Type B pancreatic cell (in vitro differentiated cells): ENCODE measurements around the gene KNTC1. TPM values are rescaled to one million over a fixed set of nuclear protein-coding genes. Genes with fewer than 3 reads are reported as not detected.

ENCODE experiments used
- DNase-seq: peaks from one replicate; pipeline ENCODE4 v3.0.0; 2021; ENCODE audit warnings: mixed read lengths; ENCODE audit not compliant: unreplicated experiment; ENCODE audit errors: extremely low spot score
- H3K27ac Mint-ChIP-seq: 2 replicates; pipeline ENCODE4 v1.8.0; 2021; ENCODE audit warnings: mild to moderate bottlenecking, mixed read lengths
- H3K27me3 Mint-ChIP-seq: 2 replicates; pipeline ENCODE4 v1.8.0; 2021; ENCODE audit warnings: mixed read lengths
- H3K36me3 Mint-ChIP-seq: 2 replicates; pipeline ENCODE4 v1.8.0; 2021; ENCODE audit warnings: mixed read lengths
- H3K4me1 Mint-ChIP-seq: one replicate; pipeline ENCODE4 v1.8.0; 2021; ENCODE audit warnings: mixed read lengths; ENCODE audit not compliant: unreplicated experiment
- H3K4me3 Mint-ChIP-seq: 2 replicates; pipeline ENCODE4 v1.8.0; 2021; ENCODE audit warnings: mild to moderate bottlenecking, mixed read lengths
- H3K9me3 Mint-ChIP-seq: 2 replicates; pipeline ENCODE4 v1.8.0; 2021; ENCODE audit warnings: mixed read lengths
- CTCF ChIP-seq: fragments of 200-600 bp; sonication (generic); conservative IDR thresholded peaks from 2 replicates; pipeline ENCODE4 v1.5.0; 2021; ENCODE audit warnings: antibody characterized with exemption, mild to moderate bottlenecking
- total RNA-seq: library from RNA; stranded (reverse); gene quantifications from 2 replicates; pipeline ENCODE4 v1.2.1, GENCODE V29; 2021; ENCODE audit warnings: low replicate concordance

Gene KNTC1
- total RNA-seq, 1 donor from 2014 or later, result 74.8 TPM

- Mint-ChIP-seq H3K36me3 (peaks cover 9% of the 10 kb centered on the region), H3K27ac (no peak overlapping the region), H3K4me1 (no peaks in the 10 kb centered on the region), H3K9me3 (no peaks in the 10 kb centered on the region), H3K27me3 (no peaks in the 10 kb centered on the region), H3K4me3 (no peak overlapping the region)
- DNase-seq, result no peak
- TF ChIP-seq CTCF, result no peak
Observed at GRCh38 chr12:122596838-122597237, 69.8 kb downstream of the KNTC1 start.

- Mint-ChIP-seq H3K9me3 (no peaks in the 10 kb centered on the region), H3K27ac (no peak overlapping the region), H3K36me3 (peaks cover 9% of the 10 kb centered on the region), H3K4me3 (no peak overlapping the region), H3K27me3 (no peaks in the 10 kb centered on the region), H3K4me1 (no peaks in the 10 kb centered on the region)
- no peak for TF ChIP-seq CTCF
- DNase-seq, result no peak
Observed at GRCh38 chr12:122602456-122602855, 75.4 kb downstream of the KNTC1 start.

- no peak overlapping the region for H3K27ac Mint-ChIP-seq
- H3K4me1 Mint-ChIP-seq, result no peaks in the 10 kb centered on the region
- no peaks in the 10 kb centered on the region for H3K27me3 Mint-ChIP-seq
- no peak for TF ChIP-seq CTCF
- peaks cover 9% of the 10 kb centered on the region for H3K36me3 Mint-ChIP-seq
- no peak for DNase-seq
- no peak overlapping the region for H3K4me3 Mint-ChIP-seq
- no peaks in the 10 kb centered on the region for H3K9me3 Mint-ChIP-seq
Observed at GRCh38 chr12:122604993-122605392, 77.9 kb downstream of the KNTC1 start.

GRCh38 chr12:122609732-122610131 lies 82.7 kb downstream of the KNTC1 start:
- no peak for DNase-seq
- no peak for TF ChIP-seq CTCF
- Mint-ChIP-seq H3K27me3 (no peaks in the 10 kb centered on the region), H3K9me3 (no peaks in the 10 kb centered on the region), H3K4me1 (no peaks in the 10 kb centered on the region), H3K4me3 (no peak overlapping the region), H3K36me3 (peaks cover 6% of the 10 kb centered on the region), H3K27ac (no peak overlapping the region)

GRCh38 chr12:122610207-122610606 lies 83.2 kb downstream of the KNTC1 start:
- H3K4me3 Mint-ChIP-seq, result no peak overlapping the region
- no peaks in the 10 kb centered on the region for H3K27me3 Mint-ChIP-seq
- peaks cover 5% of the 10 kb centered on the region for H3K36me3 Mint-ChIP-seq
- H3K27ac Mint-ChIP-seq, result no peak overlapping the region
- no peaks in the 10 kb centered on the region for H3K4me1 Mint-ChIP-seq
- TF ChIP-seq CTCF, result no peak
- H3K9me3 Mint-ChIP-seq, result no peaks in the 10 kb centered on the region
- no peak for DNase-seq

- H3K36me3 Mint-ChIP-seq, result peaks cover 5% of the 10 kb centered on the region
- no peak overlapping the region for H3K4me3 Mint-ChIP-seq
- H3K27ac Mint-ChIP-seq, result no peak overlapping the region
- H3K9me3 Mint-ChIP-seq, result no peaks in the 10 kb centered on the region
- TF ChIP-seq CTCF, result no peak
- no peak for DNase-seq
- no peaks in the 10 kb centered on the region for H3K4me1 Mint-ChIP-seq
- no peaks in the 10 kb centered on the region for H3K27me3 Mint-ChIP-seq
Observed at GRCh38 chr12:122610911-122611310, 83.9 kb downstream of the KNTC1 start.
